Measurements from ENCODE around the gene KATNB1. TPM values are rescaled to one million over a fixed set of nuclear protein-coding genes. Genes with fewer than 3 reads are reported as not detected.
A peak's percentile ranks its signal among the peaks of the same experiment; 100 is the strongest.

The KATNB1 gene
- total and polyA plus RNA-seq, 10 donors = 10.6 to 23.1 (median 17.0) TPM

DNA sequence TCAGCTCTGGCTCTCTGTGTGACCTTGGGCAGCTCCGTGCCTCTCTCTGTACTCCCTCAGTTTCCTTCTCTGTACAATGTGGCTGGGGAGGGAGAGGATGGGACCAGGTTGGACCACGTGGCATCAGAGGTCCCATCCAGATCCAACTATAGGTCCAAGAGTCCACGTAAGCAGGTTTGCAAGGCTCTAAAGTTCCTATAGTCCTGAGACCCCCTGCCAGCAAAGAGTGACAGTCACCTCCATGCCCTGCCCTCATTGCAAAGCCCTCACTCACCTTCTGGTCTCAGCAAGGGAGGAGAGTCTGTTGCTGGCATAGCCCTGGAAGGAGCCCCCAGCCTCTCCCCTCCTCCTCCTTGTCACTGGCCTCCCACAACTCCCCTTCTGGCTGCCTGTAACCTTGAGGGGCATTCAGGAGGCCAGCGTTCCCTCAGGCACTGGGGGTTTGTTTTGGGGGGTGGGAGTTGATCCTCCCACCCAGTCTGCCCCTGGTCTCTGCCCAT is 47.0 kb upstream of the KATNB1 start:
- DNase-seq = peak; percentile 61
- Histone ChIP-seq H3K4me3 (no peak overlapping the region), H3K27ac (peak overlapping the region in 6 of 8 donors; percentile 66 to 89 (median 80)), H3K36me3 (peaks cover 0 to 36% (median 0%) of the 10 kb centered on the region in 6 donors), H3K27me3 (replicated peaks in 1 of 7) (no peaks in the 10 kb centered on the region), H3K4me1 (peaks cover 0 to 63% (median 25%) of the 10 kb centered on the region in 6 donors), H3K9me3 (no peaks in the 10 kb centered on the region)
- TF ChIP-seq, protein P1, sequence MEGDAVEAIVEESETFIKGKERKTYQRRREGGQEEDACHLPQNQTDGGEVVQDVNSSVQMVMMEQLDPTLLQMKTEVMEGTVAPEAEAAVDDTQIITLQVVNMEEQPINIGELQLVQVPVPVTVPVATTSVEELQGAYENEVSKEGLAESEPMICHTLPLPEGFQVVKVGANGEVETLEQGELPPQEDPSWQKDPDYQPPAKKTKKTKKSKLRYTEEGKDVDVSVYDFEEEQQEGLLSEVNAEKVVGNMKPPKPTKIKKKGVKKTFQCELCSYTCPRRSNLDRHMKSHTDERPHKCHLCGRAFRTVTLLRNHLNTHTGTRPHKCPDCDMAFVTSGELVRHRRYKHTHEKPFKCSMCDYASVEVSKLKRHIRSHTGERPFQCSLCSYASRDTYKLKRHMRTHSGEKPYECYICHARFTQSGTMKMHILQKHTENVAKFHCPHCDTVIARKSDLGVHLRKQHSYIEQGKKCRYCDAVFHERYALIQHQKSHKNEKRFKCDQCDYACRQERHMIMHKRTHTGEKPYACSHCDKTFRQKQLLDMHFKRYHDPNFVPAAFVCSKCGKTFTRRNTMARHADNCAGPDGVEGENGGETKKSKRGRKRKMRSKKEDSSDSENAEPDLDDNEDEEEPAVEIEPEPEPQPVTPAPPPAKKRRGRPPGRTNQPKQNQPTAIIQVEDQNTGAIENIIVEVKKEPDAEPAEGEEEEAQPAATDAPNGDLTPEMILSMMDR (IDR thresholded peaks at IDR 0.05 in 8 of 11, conservative IDR thresholded peaks at IDR 0.05 in 3 of 11) = no peak
- TF ChIP-seq POLR2A (IDR thresholded peaks at IDR 0.05) (no peak), POLR2AphosphoS5 (IDR thresholded peaks at IDR 0.05) (no peak)
- 52 to 73% (median 67%) methylated on average over 4 of the region's 4 CpGs for WGBS, 5 donors
- intact Hi-C loops (cut with DNase I; ENCODE audit: low total_unique reads) = no loop called here

DNA sequence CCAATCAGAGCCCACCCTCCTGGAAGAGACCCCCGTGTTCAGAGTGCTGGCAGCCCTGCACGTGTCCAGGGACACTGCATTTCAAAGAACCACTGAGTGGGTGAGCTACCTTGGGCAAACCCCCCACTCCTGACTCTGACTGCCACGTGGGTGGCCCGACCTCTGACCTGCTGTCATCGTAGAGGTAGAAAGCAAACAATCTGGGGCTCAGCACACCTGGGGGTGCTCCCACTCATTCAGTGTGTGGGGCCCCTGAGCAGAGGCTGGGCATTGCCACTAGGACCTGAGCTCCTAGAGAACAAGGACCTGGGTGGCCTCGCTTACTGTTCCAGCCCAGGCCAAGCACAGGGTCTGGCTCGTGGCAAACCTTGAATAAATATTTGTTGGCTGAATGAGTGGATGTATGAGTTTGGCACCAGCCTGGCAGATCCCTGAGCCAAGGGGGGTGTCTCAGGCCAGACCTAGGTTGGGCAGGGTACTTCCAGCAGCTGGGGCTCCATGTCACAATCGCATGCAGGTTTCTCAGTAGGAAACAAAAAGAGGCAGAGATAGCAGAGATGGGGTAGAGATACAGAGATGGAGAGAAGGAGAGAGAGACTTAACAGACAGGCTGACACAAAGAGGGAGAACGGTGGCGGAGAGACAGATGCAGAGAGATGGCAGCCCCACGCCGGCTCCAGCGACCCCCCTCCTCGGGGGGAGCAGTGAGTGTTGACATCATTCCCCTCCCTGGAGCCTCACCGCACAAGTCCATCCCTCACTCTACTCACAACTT is 46.4 kb upstream of the KATNB1 start:
- peak overlapping the region in 7 of 8 donors; percentile 43 to 89 (median 76) for H3K27ac ChIP-seq
- H3K4me3 ChIP-seq = peak overlapping the region in 1 of 8 donors; percentile 45
- 7 to 37% (median 33%) methylated on average over 10 to 15 of the region's 15 CpGs for WGBS, 5 donors
- peaks cover 0 to 36% (median 0%) of the 10 kb centered on the region in 6 donors for H3K36me3 ChIP-seq
- H3K4me1 ChIP-seq = peaks cover 0 to 61% (median 25%) of the 10 kb centered on the region in 6 donors
- no peaks in the 10 kb centered on the region for H3K27me3 ChIP-seq (replicated peaks in 1 of 7)
- DNase-seq = peak; percentile 74
- TF ChIP-seq, protein P1 (IDR thresholded peaks at IDR 0.05 in 8 of 11, conservative IDR thresholded peaks at IDR 0.05 in 3 of 11) = no peak
- no peak for TF ChIP-seq POLR2A (IDR thresholded peaks at IDR 0.05)
- intact Hi-C loops (cut with DNase I; ENCODE audit: low total_unique reads) = no loop called here
- no peaks in the 10 kb centered on the region for H3K9me3 ChIP-seq

DNA sequence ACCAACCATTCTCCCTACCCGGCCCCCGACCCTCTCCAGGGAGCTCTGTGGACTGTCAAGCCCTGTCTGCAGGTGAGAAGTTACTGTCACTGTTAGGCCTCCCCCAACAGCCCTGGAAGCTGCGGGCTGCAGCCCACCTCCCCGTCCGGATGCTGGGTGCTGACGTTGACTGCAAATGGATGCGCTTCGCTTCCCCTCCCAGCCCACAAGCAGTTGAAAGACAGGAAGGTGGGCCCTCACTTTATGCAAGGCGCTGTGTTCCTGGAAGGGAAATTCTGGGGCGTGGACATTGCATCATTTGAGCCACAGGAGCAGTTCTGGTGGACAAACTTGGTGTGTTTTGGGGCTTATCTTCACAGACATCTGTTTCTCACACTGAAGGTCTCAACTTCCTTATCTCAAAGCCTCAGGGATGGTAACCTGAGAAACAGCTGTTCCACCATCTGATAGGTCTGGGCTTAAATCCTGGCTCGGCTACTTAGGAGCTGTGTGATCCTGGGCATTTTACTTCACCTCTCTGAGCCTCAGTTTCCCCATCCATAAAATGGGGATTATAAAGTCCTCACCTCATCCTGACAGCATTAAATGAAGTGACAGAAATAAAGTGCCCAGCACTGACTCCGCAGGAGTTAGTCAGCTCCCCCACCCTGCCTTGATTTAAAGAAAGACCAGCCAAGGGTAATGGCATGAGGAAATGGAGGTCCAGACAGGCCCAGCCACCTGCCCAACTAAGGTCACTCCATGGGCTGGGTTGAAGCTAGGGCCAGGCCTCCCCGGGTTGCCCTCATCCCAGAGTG is 45.6 kb upstream of the KATNB1 start:
- intact Hi-C loops (cut with DNase I; ENCODE audit: low total_unique reads) = no loop called here
- peaks cover 0 to 68% (median 26%) of the 10 kb centered on the region in 6 donors for H3K4me1 ChIP-seq
- 12 to 36% (median 17%) methylated on average over 7 to 13 of the region's 13 CpGs for WGBS, 5 donors
- peak overlapping the region in 7 of 8 donors; percentile 43 to 89 (median 76) for H3K27ac ChIP-seq
- peak overlapping the region in 1 of 8 donors; percentile 45 for H3K4me3 ChIP-seq
- TF ChIP-seq POLR2AphosphoS5 (IDR thresholded peaks at IDR 0.05) = peak; percentile 66 to 80 (median 79)
- TF ChIP-seq, protein P1 (IDR thresholded peaks at IDR 0.05 in 8 of 11, conservative IDR thresholded peaks at IDR 0.05 in 3 of 11) = no peak
- peak; percentile 88 for DNase-seq
- H3K9me3 ChIP-seq = no peaks in the 10 kb centered on the region
- H3K27me3 ChIP-seq (replicated peaks in 1 of 7) = no peaks in the 10 kb centered on the region
- H3K36me3 ChIP-seq = peaks cover 0 to 29% (median 0%) of the 10 kb centered on the region in 6 donors

Data from spleen (tissue), 11 donors.